HG02678 (cell line): ENCODE measurements around the gene KRTAP12-4.
"Not testable (repeated sequence)": the region's sequence is repeated elsewhere in the genome, so short reads cannot be mapped to it uniquely, and the experiment has no call there.

Experiments used
- ATAC-seq: cut with Tn5 transposase; IDR thresholded peaks from one replicate; pipeline ENCODE4 v1.9.1; 2021; ENCODE audit warnings: mild to moderate bottlenecking, moderate library complexity; ENCODE audit not compliant: unreplicated experiment

The KRTAP12-4 gene

GRCh38 chr21:44687671-44688070 is 33.2 kb upstream of the KRTAP12-4 start:
- no peak for ATAC-seq

DNA sequence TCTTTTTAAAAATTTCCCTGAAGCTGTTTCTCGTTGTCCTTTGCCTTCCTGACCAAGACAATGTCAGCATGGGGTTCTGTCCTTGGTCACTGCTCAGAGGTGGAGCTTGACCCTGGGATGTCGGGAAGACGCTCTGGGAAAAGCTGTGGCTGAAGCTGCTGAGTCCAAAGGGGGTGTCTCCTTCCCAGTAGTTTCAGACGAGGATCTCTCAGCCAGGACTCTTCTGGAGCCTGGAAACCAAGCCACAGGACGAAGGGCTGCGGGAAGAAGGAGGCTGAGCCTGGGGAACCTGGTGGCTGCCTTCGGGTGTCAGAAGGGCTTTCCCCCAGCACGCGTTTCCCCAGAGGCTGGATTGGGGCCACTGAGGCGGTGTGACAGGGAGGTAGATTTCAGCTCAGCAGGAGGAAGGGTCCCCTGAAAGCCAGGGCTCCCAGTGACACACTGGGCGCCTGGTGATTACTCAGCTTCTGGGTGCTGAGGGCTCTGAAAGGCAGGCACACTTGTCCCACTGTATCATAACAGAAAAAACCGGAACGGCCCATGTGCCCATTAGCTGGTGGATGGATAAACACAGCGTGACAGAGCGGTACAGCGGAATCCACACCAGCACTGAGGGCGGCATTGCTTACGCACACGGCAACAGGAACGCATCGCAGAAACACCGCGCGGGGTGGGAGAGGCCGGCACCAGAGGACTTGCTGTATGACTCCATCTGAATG is 32.5 kb upstream of the KRTAP12-4 start:
- no peak for ATAC-seq

GRCh38 chr21:44686000-44686781 is 31.7 kb upstream of the KRTAP12-4 start:
- no peak for ATAC-seq

DNA sequence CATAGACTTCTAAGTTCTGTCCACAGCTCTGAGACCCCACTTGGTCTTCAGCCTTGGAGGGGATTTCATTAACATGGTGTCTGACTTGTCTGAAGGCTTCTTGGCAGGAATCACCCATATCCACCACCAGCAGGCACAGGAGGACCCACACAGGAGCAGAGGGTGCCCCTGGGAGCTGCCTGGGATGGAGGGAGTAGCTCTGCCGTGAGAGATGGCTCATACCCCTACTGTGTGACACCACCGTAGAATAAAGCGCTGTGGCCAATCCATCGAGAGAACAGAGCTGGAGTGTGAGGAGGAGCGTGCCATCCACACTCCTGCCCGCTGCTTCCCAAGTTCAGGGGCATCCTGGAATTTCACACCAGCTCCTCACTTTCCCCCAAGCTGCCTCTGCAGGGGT is 30.6 kb upstream of the KRTAP12-4 start:
- ATAC-seq, result not testable (repeated sequence)

DNA sequence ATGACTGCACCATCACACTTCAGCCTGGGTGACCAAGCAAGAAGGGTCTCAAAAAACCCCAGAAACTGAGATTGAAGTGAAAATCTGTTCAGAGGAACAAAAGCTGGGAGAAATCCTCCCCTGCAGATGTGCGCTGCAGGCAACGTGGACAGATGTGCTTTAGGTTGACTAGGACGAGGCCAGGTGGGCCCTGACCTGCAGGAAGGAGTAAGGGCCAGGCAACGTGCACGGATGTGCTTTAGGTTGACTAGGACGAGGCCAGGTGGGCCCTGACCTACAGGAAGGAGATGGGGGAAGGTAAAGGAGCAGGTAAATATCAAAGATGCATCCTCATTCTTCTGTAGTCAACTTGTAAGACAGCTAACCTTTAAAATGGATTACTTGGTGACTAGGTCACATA is 30.0 kb upstream of the KRTAP12-4 start:
- ATAC-seq, result no peak

- ATAC-seq, result no peak
These were observed 29.6 kb upstream of the KRTAP12-4 start for GRCh38 chr21:44684077-44684476.

GRCh38 chr21:44682580-44683151 is 28.2 kb upstream of the KRTAP12-4 start:
- no peak for ATAC-seq

DNA sequence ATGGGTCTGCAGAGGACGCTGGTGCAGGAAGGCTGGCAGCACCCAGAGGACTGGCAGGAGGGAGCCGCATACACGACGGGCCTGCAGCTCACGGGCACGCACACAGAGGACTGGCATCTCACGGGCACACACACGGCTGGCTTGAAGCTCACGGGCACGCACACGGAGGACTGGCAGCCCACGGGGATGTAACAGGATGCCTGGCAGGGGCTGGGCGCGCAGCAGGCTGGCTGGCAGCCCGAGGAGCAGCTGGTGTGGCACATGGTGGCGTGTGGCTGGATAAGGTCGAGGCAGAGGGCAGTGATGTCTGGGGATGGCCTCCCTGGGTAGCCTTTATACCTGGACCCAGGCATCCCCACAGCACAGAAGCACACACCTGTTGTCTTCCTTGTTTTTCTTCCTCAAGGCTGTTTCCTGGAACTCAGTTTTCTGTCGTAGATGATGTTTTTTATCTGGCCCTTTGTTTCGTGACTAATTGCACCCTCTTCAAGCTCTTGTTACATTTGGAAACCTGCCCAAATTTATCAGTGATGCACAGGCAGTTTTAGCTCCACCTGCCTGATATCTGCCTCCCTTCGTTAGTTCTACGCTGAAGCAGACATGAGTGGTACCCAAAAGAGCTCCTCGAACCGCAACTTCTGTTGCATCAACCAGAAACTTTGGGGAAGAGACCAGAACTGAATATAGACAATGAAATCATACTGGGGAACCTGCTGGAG is 27.6 kb upstream of the KRTAP12-4 start, which contains the start of gene KRTAP12-1:
Gene KRTAP12-1 (minus strand): TSS at position 303 of the 719 bp plus-strand sequence. CDS start 40 bp downstream, at position 263.
- ATAC-seq, result no peak

DNA sequence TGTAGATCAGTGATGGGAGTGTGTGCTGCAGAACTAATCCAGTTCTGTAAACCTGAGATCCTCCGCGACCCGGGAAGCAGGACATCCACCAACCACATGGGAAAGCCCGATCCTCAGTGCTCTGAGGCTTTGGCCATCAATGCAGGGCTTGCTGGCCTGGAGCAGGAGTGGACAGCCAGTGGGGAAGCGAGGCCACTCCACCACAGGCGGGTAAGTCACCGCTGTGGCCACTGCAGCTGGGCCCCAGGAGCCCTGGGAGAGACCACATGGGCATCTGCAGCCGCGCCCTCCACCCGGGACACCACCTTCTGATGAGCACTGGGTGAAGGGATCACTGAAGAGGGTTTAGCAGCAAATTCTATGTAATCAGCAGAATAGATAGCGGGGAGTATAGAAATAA is 26.7 kb upstream of the KRTAP12-4 start:
- ATAC-seq, result no peak

DNA sequence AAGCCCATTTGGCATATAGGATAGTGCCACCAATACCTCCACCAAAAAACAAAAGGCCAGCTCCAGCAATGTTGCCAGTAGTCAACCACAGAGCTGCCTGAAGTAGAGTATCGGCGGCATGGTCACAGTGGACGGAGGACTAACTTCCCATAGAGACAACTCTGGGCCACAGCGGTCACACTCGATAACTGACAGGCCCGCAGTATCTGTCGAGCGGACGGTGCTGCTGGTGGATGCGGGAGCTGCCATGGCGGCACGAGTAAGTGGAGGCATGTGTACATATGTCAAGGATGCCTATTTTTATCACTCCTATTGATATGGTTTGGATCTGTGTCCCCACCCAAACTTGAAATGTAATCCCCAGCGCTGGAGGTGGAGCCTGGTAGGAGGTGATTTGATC is 23.4 kb upstream of the KRTAP12-4 start:
- ATAC-seq, result no peak

- no peak for ATAC-seq
These were observed 17.5 kb upstream of the KRTAP12-4 start for GRCh38 chr21:44671911-44672310.

- ATAC-seq, result no peak
These were observed 16.4 kb upstream of the KRTAP12-4 start for GRCh38 chr21:44670642-44671432.

GRCh38 chr21:44667612-44668011 is 13.2 kb upstream of the KRTAP12-4 start:
- ATAC-seq, result no peak

DNA sequence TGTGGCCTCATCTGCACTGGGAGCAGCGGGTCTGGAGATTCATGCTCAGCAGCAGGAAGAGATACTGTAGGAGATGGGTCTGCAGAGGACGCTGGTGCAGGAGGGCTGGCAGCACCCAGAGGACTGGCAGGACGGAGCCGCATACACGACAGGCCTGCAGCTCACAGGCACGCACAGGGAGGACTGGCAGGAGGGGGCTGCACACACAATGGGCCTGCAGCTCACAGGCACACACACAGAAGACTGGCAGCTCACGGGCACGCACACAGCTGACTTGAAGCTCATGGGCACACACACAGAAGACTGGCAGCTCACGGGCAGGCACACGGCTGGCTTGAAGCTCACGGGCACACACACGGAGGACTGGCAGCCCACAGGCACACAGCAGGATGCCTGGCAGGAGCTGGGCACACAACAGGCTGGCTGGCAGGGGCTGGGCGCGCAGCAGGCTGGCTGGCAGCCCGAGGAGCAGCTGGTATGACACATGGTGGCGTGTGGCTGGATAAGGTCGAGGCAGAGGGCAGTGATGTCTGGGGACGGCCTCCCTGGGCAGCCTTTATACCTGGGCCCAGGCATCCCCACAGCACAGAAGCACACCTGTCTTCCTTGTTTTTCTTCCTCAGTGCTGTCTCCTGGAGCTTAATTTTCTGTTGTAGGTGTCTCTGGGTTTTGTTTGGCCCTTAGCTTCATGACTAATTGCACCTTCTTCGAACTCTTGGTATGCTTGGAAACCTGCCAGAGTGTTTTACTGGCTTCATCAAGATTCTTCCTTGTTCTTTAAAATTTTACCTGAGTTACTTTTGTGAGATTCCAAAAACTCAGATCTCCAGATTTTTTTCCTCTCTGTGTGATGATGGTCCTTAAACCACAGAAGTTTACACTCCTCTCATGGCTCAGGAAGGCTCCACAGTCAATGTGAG is 12.2 kb upstream of the KRTAP12-4 start, which contains the start of gene KRTAP12-2:
Gene KRTAP12-2 (minus strand): TSS at position 527 of the 920 bp plus-strand sequence. CDS start 41 bp downstream, at position 486.
- ATAC-seq, result no peak

DNA sequence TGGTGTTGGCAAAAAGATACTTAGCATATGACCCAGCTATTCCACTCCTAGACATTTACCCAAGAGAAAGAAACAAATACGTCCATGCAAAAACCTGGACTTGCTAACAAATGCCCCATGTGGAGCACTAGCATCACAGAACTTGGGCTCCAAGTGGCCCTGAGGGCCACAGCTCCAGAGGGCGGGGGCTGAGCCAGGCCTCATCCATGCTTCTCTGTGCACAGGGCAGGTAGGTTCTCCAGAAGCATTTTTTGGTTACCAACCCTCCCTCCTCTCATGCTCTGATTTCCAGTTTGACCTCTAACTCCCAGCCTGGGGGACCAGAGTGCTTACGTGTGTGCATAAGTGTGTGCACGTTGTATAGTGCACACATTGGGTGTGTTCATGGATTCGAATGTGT is 10.2 kb upstream of the KRTAP12-4 start:
- no peak for ATAC-seq

GRCh38 chr21:44661567-44661966 is 7.1 kb upstream of the KRTAP12-4 start:
- ATAC-seq, result not testable (repeated sequence)

DNA sequence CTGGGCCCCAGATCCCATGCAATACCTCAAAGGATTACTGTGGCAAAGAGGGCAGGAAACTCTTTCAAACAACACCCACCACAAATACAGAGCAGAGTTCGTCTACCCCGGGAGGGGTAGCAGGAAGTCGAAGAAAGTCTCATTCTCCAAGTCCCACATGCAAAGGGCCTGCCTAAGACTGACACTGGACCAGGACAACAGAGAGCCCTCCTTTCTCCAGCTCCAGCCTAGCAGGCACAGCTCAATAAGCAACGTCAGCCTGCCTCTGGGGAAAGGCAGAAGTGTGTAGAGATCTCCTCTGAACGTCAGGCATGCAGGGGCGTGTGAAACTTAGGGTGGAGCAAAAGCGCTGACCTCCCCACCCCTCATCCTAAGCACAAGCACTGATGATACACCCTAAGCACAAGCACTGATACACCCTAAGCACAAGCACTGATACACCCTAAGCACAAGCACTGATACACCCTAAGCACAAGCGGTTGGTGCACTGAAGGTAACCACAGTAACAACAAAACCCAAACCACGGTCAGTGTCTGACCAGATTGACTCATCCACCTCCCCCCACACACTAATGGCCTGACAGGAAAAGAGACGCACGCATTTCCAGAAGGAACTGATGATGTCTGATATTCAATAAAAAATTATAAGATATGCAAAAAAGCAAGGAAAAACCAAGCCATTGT is 4.6 kb upstream of the KRTAP12-4 start:
- ATAC-seq, result no peak

DNA sequence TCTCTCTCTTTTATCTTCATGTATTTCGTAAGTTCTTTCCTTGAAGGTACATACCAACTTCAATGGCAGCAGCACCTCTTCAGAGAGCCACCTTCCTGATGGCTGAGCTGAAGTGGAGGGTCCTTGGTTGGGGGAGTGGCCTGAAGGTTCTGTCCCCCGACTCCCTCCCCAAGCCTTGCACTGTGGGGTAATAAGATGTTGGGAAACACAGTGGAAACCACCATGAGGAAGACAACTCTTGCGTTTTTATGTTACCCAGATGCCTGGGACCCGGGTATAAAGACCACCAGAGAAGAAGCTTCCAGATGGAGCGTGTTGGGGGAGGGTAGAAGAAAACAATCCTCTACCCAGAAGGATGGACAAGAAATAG is 4.1 kb upstream of the KRTAP12-4 start:
- ATAC-seq, result no peak
